ENCODE results near the gene PPP1R12A. TPM values are rescaled to one million over a fixed set of nuclear protein-coding genes. Genes with fewer than 3 reads are reported as not detected.

PPP1R12A gene
- total RNA-seq, 4 donors from 2014 or later, result 100 to 121 (median 113) TPM

- H3K36me3 ChIP-seq, result no peaks in the 10 kb centered on the region
- 0% methylated on average over 1 of the region's 1 CpG; no CpG with 5 or more reads in 1 of the 2 donors for WGBS, 2 donors (ENCODE audit: low coverage in 1 of 2)
- in situ Hi-C loops (cut with MboI; ENCODE audit: low pct_ligation_motif_present in 1 of 4, low pct_unique_long_range_greater_than_20kb in 1 of 4, low sequenced_read_pairs in 3 of 4) (no loop called here), intact Hi-C loops (cut with DNase I; ENCODE audit: low total_unique reads) (loop anchor here (10.0 kb wide), 1 partner anchor 118 kb away; no protein-coding TSS in a partner anchor)
- H3K27ac ChIP-seq, result peak overlapping the region; percentile 96 to 99 (median 97)
- H3K9me3 ChIP-seq, result no peaks in the 10 kb centered on the region
- TF ChIP-seq, protein P1, sequence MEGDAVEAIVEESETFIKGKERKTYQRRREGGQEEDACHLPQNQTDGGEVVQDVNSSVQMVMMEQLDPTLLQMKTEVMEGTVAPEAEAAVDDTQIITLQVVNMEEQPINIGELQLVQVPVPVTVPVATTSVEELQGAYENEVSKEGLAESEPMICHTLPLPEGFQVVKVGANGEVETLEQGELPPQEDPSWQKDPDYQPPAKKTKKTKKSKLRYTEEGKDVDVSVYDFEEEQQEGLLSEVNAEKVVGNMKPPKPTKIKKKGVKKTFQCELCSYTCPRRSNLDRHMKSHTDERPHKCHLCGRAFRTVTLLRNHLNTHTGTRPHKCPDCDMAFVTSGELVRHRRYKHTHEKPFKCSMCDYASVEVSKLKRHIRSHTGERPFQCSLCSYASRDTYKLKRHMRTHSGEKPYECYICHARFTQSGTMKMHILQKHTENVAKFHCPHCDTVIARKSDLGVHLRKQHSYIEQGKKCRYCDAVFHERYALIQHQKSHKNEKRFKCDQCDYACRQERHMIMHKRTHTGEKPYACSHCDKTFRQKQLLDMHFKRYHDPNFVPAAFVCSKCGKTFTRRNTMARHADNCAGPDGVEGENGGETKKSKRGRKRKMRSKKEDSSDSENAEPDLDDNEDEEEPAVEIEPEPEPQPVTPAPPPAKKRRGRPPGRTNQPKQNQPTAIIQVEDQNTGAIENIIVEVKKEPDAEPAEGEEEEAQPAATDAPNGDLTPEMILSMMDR (IDR thresholded peaks at IDR 0.05), result no peak
- no peak for TF ChIP-seq POLR2A (IDR thresholded peaks at IDR 0.05)
- TF ChIP-seq POLR2AphosphoS5 (IDR thresholded peaks at IDR 0.05), result no peak
- no peak for TF ChIP-seq EP300 (IDR thresholded peaks at IDR 0.05; ENCODE audit: low read depth)
- peaks cover 10 to 37% (median 17%) of the 10 kb centered on the region in 4 donors for H3K4me1 ChIP-seq
- peak overlapping the region in 2 of 4 donors; percentile 76 to 88 for H3K4me3 ChIP-seq
- DNase-seq, result no peak
- no peaks in the 10 kb centered on the region for H3K27me3 ChIP-seq
Observed at GRCh38 chr12:79936670-79937069, 1.8 kb upstream of the PPP1R12A start.

- H3K27ac ChIP-seq, result peak overlapping the region; percentile 96 to 99 (median 97)
- DNase-seq, result peak; percentile 30
- no peaks in the 10 kb centered on the region for H3K27me3 ChIP-seq
- H3K4me1 ChIP-seq, result peaks cover 10 to 45% (median 18%) of the 10 kb centered on the region in 4 donors
- intact Hi-C loops (cut with DNase I; ENCODE audit: low total_unique reads) (loop anchor here (10.0 kb wide), 1 partner anchor 119 kb away; no protein-coding TSS in a partner anchor), in situ Hi-C loops (cut with MboI; ENCODE audit: low pct_ligation_motif_present in 1 of 4, low pct_unique_long_range_greater_than_20kb in 1 of 4, low sequenced_read_pairs in 3 of 4) (no loop called here)
- H3K9me3 ChIP-seq, result no peaks in the 10 kb centered on the region
- WGBS, 2 donors (ENCODE audit: low coverage in 1 of 2), result 1 to 9% methylated on average over 10 of the region's 10 CpGs
- no peaks in the 10 kb centered on the region for H3K36me3 ChIP-seq
- no peak for TF ChIP-seq POLR2A (IDR thresholded peaks at IDR 0.05)
- TF ChIP-seq POLR2AphosphoS5 (IDR thresholded peaks at IDR 0.05), result peak in 1 of 3 donors; percentile 6
- H3K4me3 ChIP-seq, result peak overlapping the region; percentile 76 to 96 (median 87)
Observed at GRCh38 chr12:79935624-79936345, 888 bp upstream of the PPP1R12A start.

DNA sequence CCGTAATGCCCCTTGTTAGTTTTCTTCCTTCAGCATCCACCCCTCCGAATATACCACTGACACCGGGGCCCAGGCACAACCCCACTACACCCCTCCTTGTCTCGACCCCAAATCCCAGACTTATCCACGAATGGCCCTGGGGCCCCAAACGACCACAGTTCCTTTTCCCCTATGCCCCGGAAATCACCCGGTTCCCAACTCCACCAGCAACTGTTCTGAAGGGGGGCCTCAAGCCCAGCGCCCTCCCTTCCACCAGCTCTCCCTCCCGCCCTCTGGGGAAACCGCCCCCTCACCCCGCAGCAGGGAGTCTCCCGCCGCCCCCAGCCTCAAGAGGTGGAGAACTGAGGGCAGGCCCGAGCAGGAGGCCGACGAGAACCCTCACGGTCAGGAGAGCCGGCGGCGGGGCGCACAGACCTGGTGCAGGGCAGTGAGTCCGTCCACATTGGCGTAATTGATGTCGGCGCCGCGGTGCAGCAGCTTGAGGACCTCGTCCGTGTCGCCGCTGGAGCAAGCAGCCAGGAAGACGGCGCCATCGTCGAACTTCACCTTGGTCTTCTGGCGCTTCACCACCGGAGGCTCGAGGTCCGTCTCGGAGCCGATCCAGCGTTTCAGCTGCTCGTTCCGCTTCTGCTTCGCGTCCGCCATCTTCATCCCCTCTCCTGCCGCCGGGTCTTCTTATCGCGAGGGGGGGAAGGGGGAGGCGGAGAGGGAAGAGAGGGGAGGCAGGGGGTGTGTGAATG is 446 bp downstream of the PPP1R12A start:
- H3K27me3 ChIP-seq, result no peaks in the 10 kb centered on the region
- H3K27ac ChIP-seq, result peak overlapping the region; percentile 96 to 99 (median 97)
- peak overlapping the region; percentile 76 to 96 (median 87) for H3K4me3 ChIP-seq
- DNase-seq, result no peak
- 0% methylated on average over 5 to 45 of the region's 53 CpGs for WGBS, 2 donors (ENCODE audit: low coverage in 1 of 2)
- TF ChIP-seq EP300 (IDR thresholded peaks at IDR 0.05; ENCODE audit: low read depth), result no peak
- no peak for TF ChIP-seq POLR2AphosphoS5 (IDR thresholded peaks at IDR 0.05)
- no peaks in the 10 kb centered on the region for H3K36me3 ChIP-seq
- intact Hi-C loops (cut with DNase I; ENCODE audit: low total_unique reads) (loop anchor here (10.0 kb wide), 1 partner anchor 120 kb away; no protein-coding TSS in a partner anchor), in situ Hi-C loops (cut with MboI; ENCODE audit: low pct_ligation_motif_present in 1 of 4, low pct_unique_long_range_greater_than_20kb in 1 of 4, low sequenced_read_pairs in 3 of 4) (no loop called here)
- peaks cover 10 to 48% (median 20%) of the 10 kb centered on the region in 4 donors for H3K4me1 ChIP-seq
- no peaks in the 10 kb centered on the region for H3K9me3 ChIP-seq

DNA sequence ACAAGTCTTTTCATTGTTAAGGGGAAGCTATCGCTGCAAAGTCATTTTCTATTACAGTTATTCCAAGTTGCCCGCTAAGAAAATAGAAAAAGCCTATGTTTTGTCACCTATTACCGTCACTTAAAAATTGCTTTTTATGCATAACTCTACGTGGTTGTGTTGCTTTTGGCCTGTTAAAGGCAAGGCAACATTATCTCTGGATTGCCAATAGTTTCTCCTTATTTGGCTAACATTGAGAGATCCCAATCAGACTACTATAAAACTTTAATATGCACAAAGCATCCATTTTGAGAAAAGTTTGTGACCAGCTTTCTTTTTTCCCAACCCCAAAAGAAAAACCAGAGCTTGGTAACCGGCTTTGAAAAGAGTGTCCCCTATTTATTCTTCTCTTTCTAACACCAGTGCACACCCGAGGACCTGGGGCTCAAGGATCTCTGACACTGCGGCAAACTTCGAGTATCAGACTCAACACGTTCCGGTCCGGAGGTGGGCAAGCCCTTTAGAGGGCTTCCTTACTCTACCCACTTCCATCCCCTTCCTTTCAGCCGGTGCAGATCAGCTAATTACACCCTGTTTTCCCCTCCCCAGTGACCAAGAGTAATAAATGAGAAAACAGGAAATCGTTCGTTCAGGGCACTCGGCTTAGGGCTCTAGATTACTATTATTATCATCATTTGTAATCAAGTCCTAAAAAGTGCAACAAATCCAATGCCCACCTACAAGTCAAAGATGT is 1.2 kb downstream of the PPP1R12A start:
- peaks cover 10 to 51% (median 21%) of the 10 kb centered on the region in 4 donors for H3K4me1 ChIP-seq
- H3K4me3 ChIP-seq, result peak overlapping the region; percentile 76 to 96 (median 87)
- intact Hi-C loops (cut with DNase I; ENCODE audit: low total_unique reads) (loop anchor here (10.0 kb wide), 1 partner anchor 121 kb away; no protein-coding TSS in a partner anchor), in situ Hi-C loops (cut with MboI; ENCODE audit: low pct_ligation_motif_present in 1 of 4, low pct_unique_long_range_greater_than_20kb in 1 of 4, low sequenced_read_pairs in 3 of 4) (no loop called here)
- H3K9me3 ChIP-seq, result no peaks in the 10 kb centered on the region
- no peaks in the 10 kb centered on the region for H3K27me3 ChIP-seq
- peak overlapping the region; percentile 96 to 99 (median 97) for H3K27ac ChIP-seq
- H3K36me3 ChIP-seq, result no peaks in the 10 kb centered on the region
- WGBS, 2 donors (ENCODE audit: low coverage in 1 of 2), result 0 to 1% methylated on average over 14 to 15 of the region's 15 CpGs
- TF ChIP-seq POLR2A (IDR thresholded peaks at IDR 0.05) (no peak), EP300 (IDR thresholded peaks at IDR 0.05; ENCODE audit: low read depth) (no peak), POLR2AphosphoS5 (IDR thresholded peaks at IDR 0.05) (no peak)
- TF ChIP-seq, protein P1 (IDR thresholded peaks at IDR 0.05), result no peak
- peak; percentile 11 for DNase-seq

Data from transverse colon (tissue), 4 donors.